ENCODE results near the gene PLCL1.

Gene PLCL1

GRCh38 chr2:197982565-197982964 lies 178.2 kb downstream of the PLCL1 start:
- no peak overlapping the region for H3K27ac ChIP-seq (ENCODE audit: low read depth, low read length)
- H3K36me3 ChIP-seq (ENCODE audit: control insufficient read depth in 5 of 5, insufficient read depth in 5 of 5, low read length in 5 of 5), result no peaks in the 10 kb centered on the region
- no peak overlapping the region for H3K4me3 ChIP-seq (ENCODE audit: low read depth in 1 of 5, low read length in 5 of 5)
- no peaks in the 10 kb centered on the region for H3K9me3 ChIP-seq (ENCODE audit: control insufficient read depth in 5 of 5, low read length in 5 of 5)
- peaks cover 0 to 4% (median 0%) of the 10 kb centered on the region in 5 donors for H3K4me1 ChIP-seq (ENCODE audit: control insufficient read depth in 5 of 5, insufficient read depth in 5 of 5, low read length in 5 of 5)
- H3K9ac ChIP-seq (ENCODE audit: low read length in 5 of 5), result no peak overlapping the region
- H3K27me3 ChIP-seq (ENCODE audit: control insufficient read depth in 5 of 5, insufficient read depth in 4 of 5, low read length in 5 of 5), result no peaks in the 10 kb centered on the region

GRCh38 chr2:197985029-197985638 lies 180.7 kb downstream of the PLCL1 start:
- Histone ChIP-seq H3K4me3 (ENCODE audit: low read depth in 1 of 5, low read length in 5 of 5) (no peak overlapping the region), H3K36me3 (ENCODE audit: control insufficient read depth in 5 of 5, insufficient read depth in 5 of 5, low read length in 5 of 5) (no peaks in the 10 kb centered on the region), H3K27me3 (ENCODE audit: control insufficient read depth in 5 of 5, insufficient read depth in 4 of 5, low read length in 5 of 5) (no peaks in the 10 kb centered on the region), H3K9ac (ENCODE audit: low read length in 5 of 5) (no peak overlapping the region), H3K9me3 (ENCODE audit: control insufficient read depth in 5 of 5, low read length in 5 of 5) (no peaks in the 10 kb centered on the region), H3K4me1 (ENCODE audit: control insufficient read depth in 5 of 5, insufficient read depth in 5 of 5, low read length in 5 of 5) (peaks cover 0 to 4% (median 0%) of the 10 kb centered on the region in 5 donors), H3K27ac (ENCODE audit: low read depth, low read length) (no peak overlapping the region)

GRCh38 chr2:197986977-197987376 lies 182.6 kb downstream of the PLCL1 start:
- no peak overlapping the region for H3K27ac ChIP-seq (ENCODE audit: low read depth, low read length)
- no peak overlapping the region for H3K9ac ChIP-seq (ENCODE audit: low read length in 5 of 5)
- H3K9me3 ChIP-seq (ENCODE audit: control insufficient read depth in 5 of 5, low read length in 5 of 5), result no peaks in the 10 kb centered on the region
- no peaks in the 10 kb centered on the region for H3K27me3 ChIP-seq (ENCODE audit: control insufficient read depth in 5 of 5, insufficient read depth in 4 of 5, low read length in 5 of 5)
- H3K4me3 ChIP-seq (ENCODE audit: low read depth in 1 of 5, low read length in 5 of 5), result no peak overlapping the region
- H3K36me3 ChIP-seq (ENCODE audit: control insufficient read depth in 5 of 5, insufficient read depth in 5 of 5, low read length in 5 of 5), result no peaks in the 10 kb centered on the region
- H3K4me1 ChIP-seq (ENCODE audit: control insufficient read depth in 5 of 5, insufficient read depth in 5 of 5, low read length in 5 of 5), result peaks cover 0 to 4% (median 0%) of the 10 kb centered on the region in 5 donors

- Histone ChIP-seq H3K9ac (ENCODE audit: low read length in 5 of 5) (no peak overlapping the region), H3K9me3 (ENCODE audit: control insufficient read depth in 5 of 5, low read length in 5 of 5) (no peaks in the 10 kb centered on the region), H3K4me1 (ENCODE audit: control insufficient read depth in 5 of 5, insufficient read depth in 5 of 5, low read length in 5 of 5) (peaks cover 0 to 4% (median 0%) of the 10 kb centered on the region in 5 donors)
Observed at GRCh38 chr2:197990356-197990755, 186.0 kb downstream of the PLCL1 start.

GRCh38 chr2:197992482-197993133 lies 188.2 kb downstream of the PLCL1 start:
- no peak overlapping the region for H3K9ac ChIP-seq (ENCODE audit: low read length in 5 of 5)
- no peak overlapping the region for H3K27ac ChIP-seq (ENCODE audit: low read depth, low read length)
- no peaks in the 10 kb centered on the region for H3K4me1 ChIP-seq (ENCODE audit: control insufficient read depth in 5 of 5, insufficient read depth in 5 of 5, low read length in 5 of 5)
- H3K9me3 ChIP-seq (ENCODE audit: control insufficient read depth in 5 of 5, low read length in 5 of 5), result no peaks in the 10 kb centered on the region
- no peak overlapping the region for H3K4me3 ChIP-seq (ENCODE audit: low read depth in 1 of 5, low read length in 5 of 5)
- no peaks in the 10 kb centered on the region for H3K27me3 ChIP-seq (ENCODE audit: control insufficient read depth in 5 of 5, insufficient read depth in 4 of 5, low read length in 5 of 5)
- H3K36me3 ChIP-seq (ENCODE audit: control insufficient read depth in 5 of 5, insufficient read depth in 5 of 5, low read length in 5 of 5), result no peaks in the 10 kb centered on the region

More at GRCh38 chr2:197990356-197990755, 186.0 kb downstream of the PLCL1 start:
- Histone ChIP-seq H3K27ac (ENCODE audit: low read depth, low read length) (no peak overlapping the region), H3K27me3 (ENCODE audit: control insufficient read depth in 5 of 5, insufficient read depth in 4 of 5, low read length in 5 of 5) (no peaks in the 10 kb centered on the region), H3K36me3 (ENCODE audit: control insufficient read depth in 5 of 5, insufficient read depth in 5 of 5, low read length in 5 of 5) (no peaks in the 10 kb centered on the region), H3K4me3 (ENCODE audit: low read depth in 1 of 5, low read length in 5 of 5) (no peak overlapping the region)

- H3K27ac ChIP-seq (ENCODE audit: low read depth, low read length), result no peak overlapping the region
- no peaks in the 10 kb centered on the region for H3K9me3 ChIP-seq (ENCODE audit: control insufficient read depth in 5 of 5, low read length in 5 of 5)
- no peaks in the 10 kb centered on the region for H3K27me3 ChIP-seq (ENCODE audit: control insufficient read depth in 5 of 5, insufficient read depth in 4 of 5, low read length in 5 of 5)
- H3K9ac ChIP-seq (ENCODE audit: low read length in 5 of 5), result no peak overlapping the region
- H3K36me3 ChIP-seq (ENCODE audit: control insufficient read depth in 5 of 5, insufficient read depth in 5 of 5, low read length in 5 of 5), result no peaks in the 10 kb centered on the region
- H3K4me1 ChIP-seq (ENCODE audit: control insufficient read depth in 5 of 5, insufficient read depth in 5 of 5, low read length in 5 of 5), result no peaks in the 10 kb centered on the region
- no peak overlapping the region for H3K4me3 ChIP-seq (ENCODE audit: low read depth in 1 of 5, low read length in 5 of 5)
Observed at GRCh38 chr2:197993363-197993762, 189.0 kb downstream of the PLCL1 start.

GRCh38 chr2:197993830-197994229 lies 189.4 kb downstream of the PLCL1 start:
- no peaks in the 10 kb centered on the region for H3K27me3 ChIP-seq (ENCODE audit: control insufficient read depth in 5 of 5, insufficient read depth in 4 of 5, low read length in 5 of 5)
- no peak overlapping the region for H3K9ac ChIP-seq (ENCODE audit: low read length in 5 of 5)
- no peak overlapping the region for H3K27ac ChIP-seq (ENCODE audit: low read depth, low read length)
- no peaks in the 10 kb centered on the region for H3K9me3 ChIP-seq (ENCODE audit: control insufficient read depth in 5 of 5, low read length in 5 of 5)
- no peaks in the 10 kb centered on the region for H3K4me1 ChIP-seq (ENCODE audit: control insufficient read depth in 5 of 5, insufficient read depth in 5 of 5, low read length in 5 of 5)
- H3K4me3 ChIP-seq (ENCODE audit: low read depth in 1 of 5, low read length in 5 of 5), result no peak overlapping the region
- no peaks in the 10 kb centered on the region for H3K36me3 ChIP-seq (ENCODE audit: control insufficient read depth in 5 of 5, insufficient read depth in 5 of 5, low read length in 5 of 5)

- Histone ChIP-seq H3K36me3 (ENCODE audit: control insufficient read depth in 5 of 5, insufficient read depth in 5 of 5, low read length in 5 of 5) (no peaks in the 10 kb centered on the region), H3K9ac (ENCODE audit: low read length in 5 of 5) (no peak overlapping the region), H3K27me3 (ENCODE audit: control insufficient read depth in 5 of 5, insufficient read depth in 4 of 5, low read length in 5 of 5) (no peaks in the 10 kb centered on the region), H3K27ac (ENCODE audit: low read depth, low read length) (no peak overlapping the region), H3K4me1 (ENCODE audit: control insufficient read depth in 5 of 5, insufficient read depth in 5 of 5, low read length in 5 of 5) (no peaks in the 10 kb centered on the region), H3K4me3 (ENCODE audit: low read depth in 1 of 5, low read length in 5 of 5) (no peak overlapping the region), H3K9me3 (ENCODE audit: control insufficient read depth in 5 of 5, low read length in 5 of 5) (no peaks in the 10 kb centered on the region)
Observed at GRCh38 chr2:197994751-197995150, 190.4 kb downstream of the PLCL1 start.

- H3K4me1 ChIP-seq (ENCODE audit: control insufficient read depth in 5 of 5, insufficient read depth in 5 of 5, low read length in 5 of 5), result no peaks in the 10 kb centered on the region
- H3K9ac ChIP-seq (ENCODE audit: low read length in 5 of 5), result no peak overlapping the region
Observed at GRCh38 chr2:197996583-197996982, 192.2 kb downstream of the PLCL1 start.

GRCh38 chr2:197997083-197997541 lies 192.7 kb downstream of the PLCL1 start:
- Histone ChIP-seq H3K36me3 (ENCODE audit: control insufficient read depth in 5 of 5, insufficient read depth in 5 of 5, low read length in 5 of 5) (no peaks in the 10 kb centered on the region), H3K4me1 (ENCODE audit: control insufficient read depth in 5 of 5, insufficient read depth in 5 of 5, low read length in 5 of 5) (no peaks in the 10 kb centered on the region), H3K4me3 (ENCODE audit: low read depth in 1 of 5, low read length in 5 of 5) (no peak overlapping the region), H3K9ac (ENCODE audit: low read length in 5 of 5) (no peak overlapping the region), H3K9me3 (ENCODE audit: control insufficient read depth in 5 of 5, low read length in 5 of 5) (no peaks in the 10 kb centered on the region), H3K27me3 (ENCODE audit: control insufficient read depth in 5 of 5, insufficient read depth in 4 of 5, low read length in 5 of 5) (no peaks in the 10 kb centered on the region), H3K27ac (ENCODE audit: low read depth, low read length) (no peak overlapping the region)

More at GRCh38 chr2:197996583-197996982, 192.2 kb downstream of the PLCL1 start:
- no peaks in the 10 kb centered on the region for H3K36me3 ChIP-seq (ENCODE audit: control insufficient read depth in 5 of 5, insufficient read depth in 5 of 5, low read length in 5 of 5)
- H3K27ac ChIP-seq (ENCODE audit: low read depth, low read length), result no peak overlapping the region
- no peaks in the 10 kb centered on the region for H3K9me3 ChIP-seq (ENCODE audit: control insufficient read depth in 5 of 5, low read length in 5 of 5)
- no peak overlapping the region for H3K4me3 ChIP-seq (ENCODE audit: low read depth in 1 of 5, low read length in 5 of 5)
- H3K27me3 ChIP-seq (ENCODE audit: control insufficient read depth in 5 of 5, insufficient read depth in 4 of 5, low read length in 5 of 5), result no peaks in the 10 kb centered on the region

All from subcutaneous abdominal adipose tissue (tissue), 5 donors.